CD4-positive, CD25-positive, alpha-beta regulatory T cell (primary cell): Measurements from ENCODE around the gene HMX1. TPM values are rescaled to one million over a fixed set of nuclear protein-coding genes. Genes with fewer than 3 reads are reported as not detected.

Experiments
- ATAC-seq, 2 donors: fragments of 150-1000 bp; cut with Tn5 transposase; one replicate each; pipeline ENCODE4 v1.10.0; 2021; ENCODE audit warnings: low read depth in 2 of 2, moderate number of reproducible peaks in 2 of 2, moderate library complexity in 1 of 2
- DNase-seq, 3 donors: peaks; one replicate each; pipeline versions ENCODE4 v3.0.0 to v3.0.0-alpha.2; 2012 to 2022; ENCODE audit warnings: mixed read lengths in 1 of 3
- H3K27ac ChIP-seq: one replicate; pipeline ENCODE4 v1.7.0; 2013; ENCODE audit warnings: mild to moderate bottlenecking, low read length; ENCODE audit not compliant: insufficient read depth, poor library complexity, severe bottlenecking
- H3K27me3 ChIP-seq: one replicate; pipeline ENCODE4 v1.7.0; 2013; ENCODE audit warnings: low read length; ENCODE audit not compliant: control insufficient read depth, insufficient read depth
- H3K36me3 ChIP-seq: one replicate; pipeline ENCODE4 v1.7.0; 2013; ENCODE audit warnings: mild to moderate bottlenecking, low read length, moderate library complexity; ENCODE audit not compliant: control insufficient read depth, insufficient read depth
- H3K4me1 ChIP-seq: 2 replicates; pipeline ENCODE4 v1.7.0; 2013; ENCODE audit warnings: mild to moderate bottlenecking, low read length; ENCODE audit not compliant: insufficient read depth, control insufficient read depth, poor library complexity, severe bottlenecking
- H3K4me3 ChIP-seq: one replicate; pipeline ENCODE4 v1.7.0; 2013; ENCODE audit warnings: low read depth, mild to moderate bottlenecking, low read length, moderate library complexity
- H3K9me3 ChIP-seq, 2 experiments: 1 replicate in 1 of 2; 2 replicates in 1 of 2; pipeline ENCODE4 v1.7.0; 2013; ENCODE audit warnings: low read length in 2 of 2, mild to moderate bottlenecking in 1 of 2, moderate library complexity in 1 of 2; ENCODE audit not compliant: control insufficient read depth in 2 of 2
- H3K27ac Mint-ChIP-seq, 3 donors: one replicate each; pipeline ENCODE4 v1.8.0; 2020 to 2022; ENCODE audit warnings: mild to moderate bottlenecking in 3 of 3, mixed read lengths in 3 of 3, moderate library complexity in 2 of 3
- H3K27me3 Mint-ChIP-seq: one replicate; pipeline ENCODE4 v1.8.0; 2022; ENCODE audit warnings: mild to moderate bottlenecking, mixed read lengths
- H3K36me3 Mint-ChIP-seq: one replicate; pipeline ENCODE4 v1.8.0; 2020; ENCODE audit warnings: mixed read lengths
- H3K4me1 Mint-ChIP-seq, 4 donors: one replicate each; pipeline ENCODE4 v1.8.0; 2020 to 2022; ENCODE audit warnings: mixed read lengths in 4 of 4, mild to moderate bottlenecking in 1 of 4
- H3K4me3 Mint-ChIP-seq, 4 donors: one replicate each; pipeline ENCODE4 v1.8.0; 2020 to 2022; ENCODE audit warnings: mild to moderate bottlenecking in 4 of 4, mixed read lengths in 4 of 4, moderate library complexity in 3 of 4
- H3K9me3 Mint-ChIP-seq, 7 donors: one replicate each; pipeline ENCODE4 v1.8.0; 2020 to 2022; ENCODE audit warnings: mixed read lengths in 7 of 7, mild to moderate bottlenecking in 3 of 7, moderate library complexity in 2 of 7
- polyA plus RNA-seq, 4 donors: library from polyadenylated mRNA; unstranded; fragments of 300-500 nt; fragmentation: Illumina TruSeq; gene quantifications; one replicate each; pipeline ENCODE4 v1.2.3, GENCODE V29; 2021
- total RNA-seq: library from RNA; stranded (reverse); gene quantifications from one replicate; pipeline ENCODE4 v1.2.3, GENCODE V29; 2022

HMX1 gene
- total and polyA plus RNA-seq, 5 donors from 2014 or later = not detected

GRCh38 chr4:8852118-8852704, 19.4 kb downstream of the HMX1 start:
- Histone ChIP-seq H3K9me3 (no peaks in the 10 kb centered on the region), H3K4me3 (no peak overlapping the region), H3K27ac (no peak overlapping the region), H3K27me3 (peaks cover 8% of the 10 kb centered on the region), H3K4me1 (peaks cover under 1% of the 10 kb centered on the region), H3K36me3 (no peaks in the 10 kb centered on the region)
- Mint-ChIP-seq H3K4me3 (no peak overlapping the region), H3K27me3 (peaks cover 29% of the 10 kb centered on the region), H3K4me1 (peaks cover 0 to 10% (median 5%) of the 10 kb centered on the region in 4 donors), H3K9me3 (peaks cover 0 to 4% (median 0%) of the 10 kb centered on the region in 7 donors), H3K27ac (no peak overlapping the region), H3K36me3 (no peaks in the 10 kb centered on the region)
- DNase-seq (no peak), ATAC-seq (no peak)

DNA sequence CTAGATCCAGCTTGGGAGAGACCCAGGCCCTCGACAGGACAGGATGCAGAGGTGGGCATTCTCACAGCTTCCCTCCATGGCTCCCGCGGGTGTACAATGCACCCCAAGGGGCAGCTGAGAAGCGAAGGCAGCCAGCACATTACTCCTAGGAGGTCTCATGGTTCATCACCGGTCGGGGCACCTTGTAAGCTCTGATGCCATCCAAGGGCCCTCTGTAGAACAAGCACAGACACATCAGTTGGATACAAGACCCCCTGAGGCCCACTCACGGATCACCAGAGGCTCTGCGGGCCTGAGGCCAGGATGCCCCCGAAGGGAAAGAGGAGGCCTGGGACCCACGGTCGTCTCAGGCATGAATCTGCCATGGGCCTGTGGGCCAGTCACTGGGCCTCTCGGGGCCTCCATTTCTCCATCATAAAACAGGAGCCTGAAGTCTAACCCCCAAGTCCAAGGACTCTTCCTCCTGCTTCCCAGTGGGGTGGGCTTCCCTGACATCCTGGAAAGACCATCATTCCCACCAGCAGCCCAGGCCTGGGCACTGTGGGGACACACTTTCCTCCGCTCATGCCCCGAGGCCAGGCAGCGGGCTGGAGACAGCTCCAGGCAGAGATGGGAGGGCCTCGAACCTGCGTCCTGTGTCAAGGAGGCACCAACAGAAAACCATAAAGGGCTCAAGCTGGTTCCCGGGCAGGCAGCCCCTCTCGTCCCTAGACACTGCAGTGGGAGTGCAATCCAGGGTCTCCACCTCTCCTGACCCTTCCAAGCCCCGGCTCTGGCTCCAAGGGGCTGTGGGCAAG, 20.1 kb downstream of the HMX1 start:
- ATAC-seq = no peak
- Histone ChIP-seq H3K4me3 (no peak overlapping the region), H3K27me3 (peaks cover 8% of the 10 kb centered on the region), H3K27ac (no peak overlapping the region), H3K4me1 (no peaks in the 10 kb centered on the region), H3K36me3 (no peaks in the 10 kb centered on the region), H3K9me3 (no peaks in the 10 kb centered on the region)
- no peak for DNase-seq
- Mint-ChIP-seq H3K4me3 (no peak overlapping the region), H3K36me3 (no peaks in the 10 kb centered on the region), H3K27me3 (peaks cover 25% of the 10 kb centered on the region), H3K9me3 (peaks cover 0 to 7% (median 0%) of the 10 kb centered on the region in 7 donors), H3K4me1 (peaks cover 0 to 8% (median 4%) of the 10 kb centered on the region in 4 donors), H3K27ac (no peak overlapping the region)

DNA sequence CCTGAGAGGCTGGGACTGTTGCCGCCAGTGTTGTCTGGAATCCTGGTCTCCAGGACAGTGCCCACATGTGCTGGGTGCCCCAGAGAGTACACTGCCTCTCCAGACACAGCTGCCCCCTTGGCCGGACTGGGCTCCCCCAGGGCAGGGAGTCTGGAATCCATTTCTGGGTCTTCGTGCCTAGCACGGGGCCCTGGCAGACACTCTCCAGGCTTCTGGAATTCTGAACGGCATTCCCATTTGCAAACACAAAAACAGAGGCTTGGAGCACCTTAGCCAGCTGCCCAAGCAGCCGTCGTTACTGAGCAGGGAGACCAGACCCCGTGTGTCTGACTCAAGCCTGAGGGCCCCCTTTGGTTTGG, 20.8 kb downstream of the HMX1 start:
- Histone ChIP-seq H3K4me1 (no peaks in the 10 kb centered on the region), H3K9me3 (no peaks in the 10 kb centered on the region), H3K4me3 (no peak overlapping the region), H3K27me3 (peaks cover 7% of the 10 kb centered on the region), H3K36me3 (no peaks in the 10 kb centered on the region), H3K27ac (no peak overlapping the region)
- DNase-seq (no peak), ATAC-seq (no peak)
- Mint-ChIP-seq H3K27me3 (peaks cover 18% of the 10 kb centered on the region), H3K36me3 (no peaks in the 10 kb centered on the region), H3K27ac (no peak overlapping the region), H3K4me1 (peaks cover 0 to under 1% (median 0%) of the 10 kb centered on the region in 4 donors), H3K9me3 (peaks cover 0 to 7% (median 0%) of the 10 kb centered on the region in 7 donors), H3K4me3 (no peak overlapping the region)

- Mint-ChIP-seq H3K4me1 (no peaks in the 10 kb centered on the region), H3K9me3 (peaks cover 0 to 7% (median 0%) of the 10 kb centered on the region in 7 donors), H3K27ac (no peak overlapping the region), H3K27me3 (peaks cover 14% of the 10 kb centered on the region), H3K4me3 (no peak overlapping the region), H3K36me3 (no peaks in the 10 kb centered on the region)
- DNase-seq (no peak), ATAC-seq (no peak)
- Histone ChIP-seq H3K9me3 (no peaks in the 10 kb centered on the region), H3K27me3 (peaks cover 7% of the 10 kb centered on the region), H3K27ac (no peak overlapping the region), H3K4me1 (no peaks in the 10 kb centered on the region), H3K4me3 (no peak overlapping the region), H3K36me3 (no peaks in the 10 kb centered on the region)
These were observed 21.4 kb downstream of the HMX1 start for GRCh38 chr4:8850074-8850829.

DNA sequence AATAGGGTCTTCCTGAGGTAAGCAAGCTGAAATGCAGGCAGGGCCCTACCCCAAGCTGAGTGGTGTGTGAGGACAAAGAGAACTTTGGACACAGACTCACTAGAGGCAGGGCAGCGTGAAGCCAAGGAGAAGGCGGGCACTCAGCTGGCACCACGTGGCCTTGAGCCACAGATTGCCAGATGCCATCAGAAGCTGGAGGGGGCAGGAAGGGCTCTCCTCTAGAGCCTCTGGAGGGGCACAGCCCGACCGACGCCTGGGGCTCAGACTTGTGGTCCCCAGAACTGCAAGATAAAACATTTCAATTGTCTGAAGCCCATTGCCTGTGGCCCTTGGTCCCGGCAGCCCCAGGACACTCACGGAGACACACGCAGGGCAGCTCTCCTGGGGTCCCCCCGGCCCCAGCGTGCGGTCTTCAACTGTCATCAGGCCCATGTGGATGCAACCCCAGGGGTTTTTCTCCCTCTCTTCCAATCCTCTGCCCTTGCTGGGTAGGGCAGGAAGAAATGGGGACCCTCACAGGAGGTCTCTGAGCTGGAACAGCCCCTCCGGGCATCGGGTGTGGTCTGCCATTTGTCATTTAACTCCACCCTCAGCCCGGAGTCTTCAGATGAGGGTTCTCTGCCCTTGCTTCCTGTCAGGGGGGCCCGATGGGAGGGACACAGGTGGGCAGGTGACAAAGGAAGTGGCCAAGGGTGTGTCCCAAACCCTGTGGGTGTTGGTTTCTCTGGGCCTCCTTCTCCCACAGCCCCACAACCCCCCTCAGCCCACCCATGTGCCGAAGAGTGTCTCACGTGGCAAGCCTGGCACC, 22.2 kb downstream of the HMX1 start:
- peaks cover 0 to 3% (median 0%) of the 10 kb centered on the region in 7 donors for H3K9me3 Mint-ChIP-seq
- Histone ChIP-seq H3K9me3 (no peaks in the 10 kb centered on the region), H3K27me3 (peaks cover 3% of the 10 kb centered on the region), H3K4me1 (no peaks in the 10 kb centered on the region), H3K36me3 (no peaks in the 10 kb centered on the region), H3K4me3 (no peak overlapping the region), H3K27ac (no peak overlapping the region)
- no peak overlapping the region for H3K4me3 Mint-ChIP-seq
- no peak overlapping the region for H3K27ac Mint-ChIP-seq
- ATAC-seq (no peak), DNase-seq (no peak)
- H3K27me3 Mint-ChIP-seq = peaks cover 8% of the 10 kb centered on the region
- no peaks in the 10 kb centered on the region for H3K4me1 Mint-ChIP-seq
- no peaks in the 10 kb centered on the region for H3K36me3 Mint-ChIP-seq

- no peak for ATAC-seq
- no peaks in the 10 kb centered on the region for H3K36me3 Mint-ChIP-seq
- H3K4me3 Mint-ChIP-seq = no peak overlapping the region
- H3K4me1 Mint-ChIP-seq = no peaks in the 10 kb centered on the region
- Histone ChIP-seq H3K27ac (no peak overlapping the region), H3K9me3 (no peaks in the 10 kb centered on the region), H3K4me1 (no peaks in the 10 kb centered on the region), H3K4me3 (no peak overlapping the region), H3K27me3 (no peaks in the 10 kb centered on the region), H3K36me3 (no peaks in the 10 kb centered on the region)
- DNase-seq = no peak
- peaks cover 5% of the 10 kb centered on the region for H3K27me3 Mint-ChIP-seq
- H3K27ac Mint-ChIP-seq = no peak overlapping the region
- peaks cover 0 to 3% (median 0%) of the 10 kb centered on the region in 7 donors for H3K9me3 Mint-ChIP-seq
These were observed 23.0 kb downstream of the HMX1 start for GRCh38 chr4:8848507-8849265.

- DNase-seq = no peak
- no peak overlapping the region for H3K4me3 ChIP-seq
These were observed 23.9 kb downstream of the HMX1 start for GRCh38 chr4:8847764-8848163.

More at GRCh38 chr4:8847764-8848163, 23.9 kb downstream of the HMX1 start:
- Histone ChIP-seq H3K36me3 (no peaks in the 10 kb centered on the region), H3K4me1 (no peaks in the 10 kb centered on the region), H3K27ac (no peak overlapping the region), H3K27me3 (no peaks in the 10 kb centered on the region), H3K9me3 (no peaks in the 10 kb centered on the region)
- Mint-ChIP-seq H3K27me3 (peaks cover under 1% of the 10 kb centered on the region), H3K9me3 (peaks cover 0 to 5% (median 2%) of the 10 kb centered on the region in 7 donors), H3K4me3 (no peak overlapping the region), H3K27ac (no peak overlapping the region), H3K4me1 (no peaks in the 10 kb centered on the region), H3K36me3 (no peaks in the 10 kb centered on the region)
- ATAC-seq = no peak
